DND-41 (cell line): ENCODE measurements around the gene ITPR3.

ENCODE experiments used
- CTCF ChIP-seq: IDR thresholded peaks from 2 replicates; pipeline ENCODE4 v1.5.1; 2012; ENCODE audit warnings: borderline replicate concordance, low read length, moderate library complexity, mild to moderate bottlenecking; ENCODE audit not compliant: poor library complexity, severe bottlenecking; ENCODE audit errors: extremely low read depth
- EZH2 ChIP-seq: IDR thresholded peaks from 3 replicates; pipeline ENCODE4 v1.6.1; 2012; ENCODE audit warnings: borderline replicate concordance, low read depth, mild to moderate bottlenecking, moderate library complexity, low read length, inconsistent platforms; ENCODE audit not compliant: severe bottlenecking

DNA sequence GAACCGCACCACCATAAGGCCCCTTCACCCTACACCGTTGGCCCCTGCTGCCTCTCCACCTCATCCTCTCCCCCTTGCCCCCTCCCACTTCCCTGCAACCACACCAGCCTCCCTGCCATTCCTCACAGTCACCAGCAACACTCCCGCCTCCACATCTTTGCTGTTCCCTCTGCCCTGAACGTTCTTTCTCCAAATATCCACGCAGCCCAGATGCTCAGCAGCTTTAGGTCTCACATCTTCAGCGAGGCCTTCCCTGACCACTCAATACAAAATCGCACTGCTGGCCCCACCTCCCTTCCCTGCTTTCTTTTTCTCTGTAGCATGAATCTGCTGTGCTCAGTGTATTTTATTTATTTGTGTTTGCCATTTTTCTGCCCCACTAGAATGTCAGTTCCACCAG, 20.5 kb downstream of the ITPR3 start:
- no peak for TF ChIP-seq CTCF
- TF ChIP-seq EZH2: no peak
